HEK293 (cell line): ENCODE data around the gene PLCH2.
A peak's percentile ranks its signal among the peaks of the same experiment; 100 is the strongest.

Experiments used
- IKZF3 ChIP-seq: fragments of 450-650 bp; IDR thresholded peaks from 2 replicates; pipeline ENCODE4 v1.5.0; 2018; ENCODE audit warnings: missing biosample characterization, mild to moderate bottlenecking, missing genetic modification characterization, moderate library complexity
- KLF8 ChIP-seq: fragments of 450-650 bp; formaldehyde crosslinking; IDR thresholded peaks from 2 replicates; pipeline ENCODE4 v1.5.1; 2016; ENCODE audit warnings: missing biosample characterization, missing genetic modification characterization
- OVOL3 ChIP-seq: fragments of 450-650 bp; formaldehyde crosslinking; IDR thresholded peaks from 2 replicates; pipeline ENCODE4 v1.5.1; 2016; ENCODE audit warnings: missing biosample characterization, missing genetic modification characterization
- ZBTB26 ChIP-seq: fragments of 450-650 bp; formaldehyde crosslinking; optimal IDR thresholded peaks from 2 replicates; pipeline ENCODE3; 2016; ENCODE audit warnings: missing biosample characterization, mild to moderate bottlenecking, missing genetic modification characterization
- ZBTB8A ChIP-seq: fragments of 450-650 bp; formaldehyde crosslinking; IDR thresholded peaks from 2 replicates; pipeline ENCODE4 v1.5.1; 2016; ENCODE audit warnings: missing biosample characterization, missing genetic modification characterization
- ZEB2 ChIP-seq: fragments of 450-650 bp; formaldehyde crosslinking; IDR thresholded peaks from 2 replicates; pipeline ENCODE4 v1.5.1; 2016; ENCODE audit warnings: missing biosample characterization, missing genetic modification characterization
- ZFP37 ChIP-seq: fragments of 450-650 bp; formaldehyde crosslinking; IDR thresholded peaks from 2 replicates; pipeline ENCODE4 v1.5.1; 2016; ENCODE audit warnings: missing biosample characterization, missing genetic modification characterization
- ZNF112 ChIP-seq: fragments of 450-650 bp; formaldehyde crosslinking; IDR thresholded peaks from 2 replicates; pipeline ENCODE4 v1.5.0; 2017; ENCODE audit warnings: missing biosample characterization, missing genetic modification characterization
- ZNF157 ChIP-seq: fragments of 450-650 bp; formaldehyde crosslinking; IDR thresholded peaks from 2 replicates; pipeline ENCODE4 v1.5.1; 2016; ENCODE audit warnings: missing biosample characterization, missing genetic modification characterization
- ZNF174 ChIP-seq: fragments of 450-650 bp; formaldehyde crosslinking; IDR thresholded peaks from 2 replicates; pipeline ENCODE4 v1.5.0; 2017; ENCODE audit warnings: missing biosample characterization, mild to moderate bottlenecking, missing genetic modification characterization
- ZNF366 ChIP-seq: fragments of 450-650 bp; formaldehyde crosslinking; conservative IDR thresholded peaks from 2 replicates; pipeline ENCODE4 v1.5.1; 2016; ENCODE audit warnings: missing biosample characterization, missing genetic modification characterization
- ZNF394 ChIP-seq: fragments of 450-650 bp; formaldehyde crosslinking; IDR thresholded peaks from 2 replicates; pipeline ENCODE4 v1.5.1; 2016; ENCODE audit warnings: missing biosample characterization, missing genetic modification characterization, mild to moderate bottlenecking, moderate library complexity, borderline replicate concordance
- ZNF398 ChIP-seq: fragments of 450-650 bp; formaldehyde crosslinking; IDR thresholded peaks from 2 replicates; pipeline ENCODE4 v1.5.1; 2017; ENCODE audit warnings: missing biosample characterization, missing genetic modification characterization
- ZNF558 ChIP-seq: fragments of 450-650 bp; formaldehyde crosslinking; IDR thresholded peaks from 2 replicates; pipeline ENCODE4 v1.5.1; 2016; ENCODE audit warnings: missing biosample characterization, missing genetic modification characterization
- ZNF600 ChIP-seq: fragments of 450-650 bp; formaldehyde crosslinking; IDR thresholded peaks from 2 replicates; pipeline ENCODE4 v1.5.1; 2016; ENCODE audit warnings: missing biosample characterization, missing genetic modification characterization
- ZNF629 ChIP-seq: fragments of 450-650 bp; formaldehyde crosslinking; IDR thresholded peaks from 2 replicates; pipeline ENCODE4 v1.5.1; 2017; ENCODE audit warnings: missing biosample characterization, missing genetic modification characterization
- ZNF639 ChIP-seq: fragments of 450-650 bp; formaldehyde crosslinking; IDR thresholded peaks from 2 replicates; pipeline ENCODE4 v1.5.1; 2016; ENCODE audit warnings: missing biosample characterization, missing genetic modification characterization
- ZNF768 ChIP-seq: fragments of 450-650 bp; formaldehyde crosslinking; IDR thresholded peaks from 2 replicates; pipeline ENCODE4 v1.5.1; 2018; ENCODE audit warnings: missing biosample characterization, mild to moderate bottlenecking, missing genetic modification characterization
- ZNF792 ChIP-seq: fragments of 450-650 bp; formaldehyde crosslinking; IDR thresholded peaks from 2 replicates; pipeline ENCODE4 v1.5.1; 2016; ENCODE audit warnings: missing biosample characterization, missing genetic modification characterization
- ZNF830 ChIP-seq: fragments of 450-650 bp; IDR thresholded peaks from 2 replicates; pipeline ENCODE4 v1.5.0; 2018; ENCODE audit warnings: missing biosample characterization, missing genetic modification characterization, low read depth, mild to moderate bottlenecking, moderate library complexity
- TF ChIP-seq, protein P1 (sequence below): fragments of 450-650 bp; formaldehyde crosslinking; IDR thresholded peaks from 2 replicates; pipeline ENCODE4 v1.5.1; 2016; ENCODE audit warnings: missing biosample characterization, missing genetic modification characterization
- TF ChIP-seq, protein P2 (sequence below): fragments of 450-650 bp; formaldehyde crosslinking; IDR thresholded peaks from 2 replicates; pipeline ENCODE4 v1.5.1; 2016; ENCODE audit warnings: missing biosample characterization, missing genetic modification characterization
- TF ChIP-seq, protein P3 (sequence below): fragments of 450-650 bp; formaldehyde crosslinking; conservative IDR thresholded peaks from 2 replicates; pipeline ENCODE4 v1.5.1; 2016; ENCODE audit warnings: low read depth, missing biosample characterization, missing genetic modification characterization
- TF ChIP-seq, protein P4 (sequence below): fragments of 450-650 bp; formaldehyde crosslinking; IDR thresholded peaks from 2 replicates; pipeline ENCODE4 v1.5.1; 2016; ENCODE audit warnings: missing biosample characterization, missing genetic modification characterization

The PLCH2 gene

GRCh38 chr1:2494323-2494693, 18.2 kb downstream of the PLCH2 start (continued):
- TF ChIP-seq ZNF394: 0 out of 2 replicates have a peak, but pooled peaks have one; percentile 22
- TF ChIP-seq IKZF3: peak; percentile 41; the same call in 1 of the 2 replicates
- peak; percentile 79 for TF ChIP-seq ZNF366 (tag by site-specific recombination)
- TF ChIP-seq ZNF768 (tag by site-specific recombination): no peak
- no peak for TF ChIP-seq ZNF558 (tag by site-specific recombination)
- TF ChIP-seq ZFP37 (tag by site-specific recombination): peak; percentile 25; the same call in 1 of the 2 replicates
- peak; percentile 33 for TF ChIP-seq ZBTB26 (tag by site-specific recombination)
- TF ChIP-seq, protein P1, sequence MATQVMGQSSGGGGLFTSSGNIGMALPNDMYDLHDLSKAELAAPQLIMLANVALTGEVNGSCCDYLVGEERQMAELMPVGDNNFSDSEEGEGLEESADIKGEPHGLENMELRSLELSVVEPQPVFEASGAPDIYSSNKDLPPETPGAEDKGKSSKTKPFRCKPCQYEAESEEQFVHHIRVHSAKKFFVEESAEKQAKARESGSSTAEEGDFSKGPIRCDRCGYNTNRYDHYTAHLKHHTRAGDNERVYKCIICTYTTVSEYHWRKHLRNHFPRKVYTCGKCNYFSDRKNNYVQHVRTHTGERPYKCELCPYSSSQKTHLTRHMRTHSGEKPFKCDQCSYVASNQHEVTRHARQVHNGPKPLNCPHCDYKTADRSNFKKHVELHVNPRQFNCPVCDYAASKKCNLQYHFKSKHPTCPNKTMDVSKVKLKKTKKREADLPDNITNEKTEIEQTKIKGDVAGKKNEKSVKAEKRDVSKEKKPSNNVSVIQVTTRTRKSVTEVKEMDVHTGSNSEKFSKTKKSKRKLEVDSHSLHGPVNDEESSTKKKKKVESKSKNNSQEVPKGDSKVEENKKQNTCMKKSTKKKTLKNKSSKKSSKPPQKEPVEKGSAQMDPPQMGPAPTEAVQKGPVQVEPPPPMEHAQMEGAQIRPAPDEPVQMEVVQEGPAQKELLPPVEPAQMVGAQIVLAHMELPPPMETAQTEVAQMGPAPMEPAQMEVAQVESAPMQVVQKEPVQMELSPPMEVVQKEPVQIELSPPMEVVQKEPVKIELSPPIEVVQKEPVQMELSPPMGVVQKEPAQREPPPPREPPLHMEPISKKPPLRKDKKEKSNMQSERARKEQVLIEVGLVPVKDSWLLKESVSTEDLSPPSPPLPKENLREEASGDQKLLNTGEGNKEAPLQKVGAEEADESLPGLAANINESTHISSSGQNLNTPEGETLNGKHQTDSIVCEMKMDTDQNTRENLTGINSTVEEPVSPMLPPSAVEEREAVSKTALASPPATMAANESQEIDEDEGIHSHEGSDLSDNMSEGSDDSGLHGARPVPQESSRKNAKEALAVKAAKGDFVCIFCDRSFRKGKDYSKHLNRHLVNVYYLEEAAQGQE: no peak
- TF ChIP-seq ZNF600: peak; percentile 73; the same call in 1 of the 2 replicates
- TF ChIP-seq ZNF157 (tag by site-specific recombination): no peak
- TF ChIP-seq ZNF174 (tag by site-specific recombination): no peak
- no peak for TF ChIP-seq ZNF792 (tag by site-specific recombination)
- TF ChIP-seq, protein P2, sequence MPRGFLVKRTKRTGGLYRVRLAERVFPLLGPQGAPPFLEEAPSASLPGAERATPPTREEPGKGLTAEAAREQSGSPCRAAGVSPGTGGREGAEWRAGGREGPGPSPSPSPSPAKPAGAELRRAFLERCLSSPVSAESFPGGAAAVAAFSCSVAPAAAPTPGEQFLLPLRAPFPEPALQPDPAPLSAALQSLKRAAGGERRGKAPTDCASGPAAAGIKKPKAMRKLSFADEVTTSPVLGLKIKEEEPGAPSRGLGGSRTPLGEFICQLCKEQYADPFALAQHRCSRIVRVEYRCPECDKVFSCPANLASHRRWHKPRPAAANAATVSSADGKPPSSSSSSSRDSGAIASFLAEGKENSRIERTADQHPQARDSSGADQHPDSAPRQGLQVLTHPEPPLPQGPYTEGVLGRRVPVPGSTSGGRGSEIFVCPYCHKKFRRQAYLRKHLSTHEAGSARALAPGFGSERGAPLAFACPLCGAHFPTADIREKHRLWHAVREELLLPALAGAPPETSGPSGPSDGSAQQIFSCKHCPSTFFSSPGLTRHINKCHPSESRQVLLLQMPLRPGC (tag by site-specific recombination): peak; percentile 71; the same call in 1 of the 2 replicates
- TF ChIP-seq, protein P3, sequence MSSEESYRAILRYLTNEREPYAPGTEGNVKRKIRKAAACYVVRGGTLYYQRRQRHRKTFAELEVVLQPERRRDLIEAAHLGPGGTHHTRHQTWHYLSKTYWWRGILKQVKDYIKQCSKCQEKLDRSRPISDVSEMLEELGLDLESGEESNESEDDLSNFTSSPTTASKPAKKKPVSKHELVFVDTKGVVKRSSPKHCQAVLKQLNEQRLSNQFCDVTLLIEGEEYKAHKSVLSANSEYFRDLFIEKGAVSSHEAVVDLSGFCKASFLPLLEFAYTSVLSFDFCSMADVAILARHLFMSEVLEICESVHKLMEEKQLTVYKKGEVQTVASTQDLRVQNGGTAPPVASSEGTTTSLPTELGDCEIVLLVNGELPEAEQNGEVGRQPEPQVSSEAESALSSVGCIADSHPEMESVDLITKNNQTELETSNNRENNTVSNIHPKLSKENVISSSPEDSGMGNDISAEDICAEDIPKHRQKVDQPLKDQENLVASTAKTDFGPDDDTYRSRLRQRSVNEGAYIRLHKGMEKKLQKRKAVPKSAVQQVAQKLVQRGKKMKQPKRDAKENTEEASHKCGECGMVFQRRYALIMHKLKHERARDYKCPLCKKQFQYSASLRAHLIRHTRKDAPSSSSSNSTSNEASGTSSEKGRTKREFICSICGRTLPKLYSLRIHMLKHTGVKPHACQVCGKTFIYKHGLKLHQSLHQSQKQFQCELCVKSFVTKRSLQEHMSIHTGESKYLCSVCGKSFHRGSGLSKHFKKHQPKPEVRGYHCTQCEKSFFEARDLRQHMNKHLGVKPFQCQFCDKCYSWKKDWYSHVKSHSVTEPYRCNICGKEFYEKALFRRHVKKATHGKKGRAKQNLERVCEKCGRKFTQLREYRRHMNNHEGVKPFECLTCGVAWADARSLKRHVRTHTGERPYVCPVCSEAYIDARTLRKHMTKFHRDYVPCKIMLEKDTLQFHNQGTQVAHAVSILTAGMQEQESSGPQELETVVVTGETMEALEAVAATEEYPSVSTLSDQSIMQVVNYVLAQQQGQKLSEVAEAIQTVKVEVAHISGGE (tag by site-specific recombination): 0 out of 2 replicates have a peak, but pooled peaks have one; percentile 21
- 0 out of 2 replicates have a peak, but pooled peaks have one; percentile 36 for TF ChIP-seq ZNF639 (tag by site-specific recombination)
- peak; percentile 49 for TF ChIP-seq KLF8 (tag by site-specific recombination)
- TF ChIP-seq ZNF398 (tag by site-specific recombination): peak; percentile 88
- no peak for TF ChIP-seq ZNF112 (tag by site-specific recombination)
- TF ChIP-seq OVOL3 (tag by site-specific recombination): no peak
- TF ChIP-seq ZNF629 (tag by site-specific recombination): peak; percentile 95
- TF ChIP-seq ZNF830 (tag by site-specific recombination): no peak
- TF ChIP-seq ZEB2: peak; percentile 79
- TF ChIP-seq, protein P4, sequence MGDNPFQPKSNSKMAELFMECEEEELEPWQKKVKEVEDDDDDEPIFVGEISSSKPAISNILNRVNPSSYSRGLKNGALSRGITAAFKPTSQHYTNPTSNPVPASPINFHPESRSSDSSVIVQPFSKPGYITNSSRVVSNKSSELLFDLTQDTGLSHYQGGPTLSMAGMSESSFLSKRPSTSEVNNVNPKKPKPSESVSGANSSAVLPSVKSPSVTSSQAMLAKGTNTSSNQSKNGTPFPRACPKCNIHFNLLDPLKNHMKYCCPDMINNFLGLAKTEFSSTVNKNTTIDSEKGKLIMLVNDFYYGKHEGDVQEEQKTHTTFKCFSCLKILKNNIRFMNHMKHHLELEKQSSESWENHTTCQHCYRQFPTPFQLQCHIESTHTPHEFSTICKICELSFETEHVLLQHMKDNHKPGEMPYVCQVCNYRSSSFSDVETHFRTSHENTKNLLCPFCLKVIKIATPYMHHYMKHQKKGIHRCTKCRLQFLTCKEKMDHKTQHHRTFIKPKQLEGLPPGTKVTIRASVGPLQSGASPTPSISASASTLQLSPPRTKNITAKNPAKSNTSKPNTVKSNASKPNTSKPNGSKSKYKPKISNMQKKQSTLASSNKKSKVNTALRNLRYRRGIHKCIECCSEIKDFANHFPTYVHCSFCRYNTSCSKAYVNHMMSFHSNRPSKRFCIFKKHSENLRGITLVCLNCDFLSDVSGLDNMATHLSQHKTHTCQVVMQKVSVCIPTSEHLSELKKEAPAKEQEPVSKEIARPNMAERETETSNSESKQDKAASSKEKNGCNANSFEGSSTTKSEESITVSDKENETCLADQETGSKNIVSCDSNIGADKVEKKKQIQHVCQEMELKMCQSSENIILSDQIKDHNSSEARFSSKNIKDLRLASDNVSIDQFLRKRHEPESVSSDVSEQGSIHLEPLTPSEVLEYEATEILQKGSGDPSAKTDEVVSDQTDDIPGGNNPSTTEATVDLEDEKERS (tag by site-specific recombination): no peak
- TF ChIP-seq ZBTB8A (tag by site-specific recombination): peak; percentile 45; the same call in 1 of the 2 replicates
